Breast epithelium (tissue), 3 donors: Measurements from ENCODE around the gene SUV39H1.

Source experiments
- CTCF ChIP-seq, 3 donors: fragments of 450-650 bp; IDR thresholded peaks; one replicate each; pipeline ENCODE4 v1.5.1; 2016 to 2017; ENCODE audit warnings: antibody characterized with exemption in 3 of 3, mild to moderate bottlenecking in 3 of 3, moderate library complexity in 3 of 3
- POLR2AphosphoS5 ChIP-seq, 3 donors: sonication (generic); formaldehyde crosslinking; IDR thresholded peaks; one replicate each; pipeline ENCODE4 v1.6.1; 2017; ENCODE audit warnings: antibody characterized with exemption in 3 of 3

- TF ChIP-seq CTCF (IDR thresholded peaks at IDR 0.05) (no peak), POLR2AphosphoS5 (IDR thresholded peaks at IDR 0.05) (no peak)
These were observed 6.7 kb downstream of the SUV39H1 start for GRCh38 chrX:48703228-48703627.
